ENCODE data around the gene DVL2.
"Not testable (repeated sequence)": the region's sequence is repeated elsewhere in the genome, so short reads cannot be mapped to it uniquely, and the experiment has no call there.

The DVL2 gene

GRCh38 chr17:7196651-7197401 is 37.5 kb downstream of the DVL2 start:
- no peak for DNase-seq (ENCODE audit: low read depth)

GRCh38 chr17:7195971-7196370 is 38.3 kb downstream of the DVL2 start:
- no peak for DNase-seq (ENCODE audit: low read depth)

- no peak for DNase-seq (ENCODE audit: low read depth)
Observed at GRCh38 chr17:7192271-7192937, 41.9 kb downstream of the DVL2 start.

- no peak for DNase-seq (ENCODE audit: low read depth)
Observed at GRCh38 chr17:7191571-7192270, 42.6 kb downstream of the DVL2 start.

- DNase-seq (ENCODE audit: low read depth), result no peak
Observed at GRCh38 chr17:7191069-7191468, 43.2 kb downstream of the DVL2 start.

GRCh38 chr17:7190276-7190917 is 43.9 kb downstream of the DVL2 start:
- no peak for DNase-seq (ENCODE audit: low read depth)

GRCh38 chr17:7186241-7186640 is 48.1 kb downstream of the DVL2 start:
- no peak for DNase-seq (ENCODE audit: low read depth)

- no peak for DNase-seq (ENCODE audit: low read depth)
Observed at GRCh38 chr17:7184647-7185046, 49.7 kb downstream of the DVL2 start.

GRCh38 chr17:7184091-7184488 is 50.2 kb downstream of the DVL2 start:
- no peak for DNase-seq (ENCODE audit: low read depth)

GRCh38 chr17:7183433-7184090 is 50.8 kb downstream of the DVL2 start:
- no peak for DNase-seq (ENCODE audit: low read depth)

GRCh38 chr17:7182101-7182500 is 52.2 kb downstream of the DVL2 start:
- not testable (repeated sequence) for DNase-seq (ENCODE audit: low read depth)

- DNase-seq (ENCODE audit: low read depth), result no peak
Observed at GRCh38 chr17:7179317-7180254, 54.7 kb downstream of the DVL2 start, which contains the start of gene ASGR1. Gene ASGR1, minus strand, starts transcription at chr17:7179370. Its CDS starts 807 bp downstream, at chr17:7178563.

GRCh38 chr17:7178973-7179316 is 55.4 kb downstream of the DVL2 start:
- no peak for DNase-seq (ENCODE audit: low read depth)

GRCh38 chr17:7177954-7178477 is 56.3 kb downstream of the DVL2 start:
- DNase-seq (ENCODE audit: low read depth), result no peak

- peak; percentile 56 for DNase-seq (ENCODE audit: low read depth)
Observed at GRCh38 chr17:7177191-7177953, 56.9 kb downstream of the DVL2 start.

GRCh38 chr17:7176841-7177190 is 57.5 kb downstream of the DVL2 start:
- no peak for DNase-seq (ENCODE audit: low read depth)

- DNase-seq (ENCODE audit: low read depth), result no peak
Observed at GRCh38 chr17:7176107-7176840, 58.0 kb downstream of the DVL2 start.
